Inflammatory macrophage (primary cell): ENCODE data around the gene SNRPE.

Source experiments
- DNase-seq, 2 donors: peaks; one replicate each; pipeline ENCODE4 v3.0.0-alpha.2; 2020 to 2022

SNRPE gene

DNA sequence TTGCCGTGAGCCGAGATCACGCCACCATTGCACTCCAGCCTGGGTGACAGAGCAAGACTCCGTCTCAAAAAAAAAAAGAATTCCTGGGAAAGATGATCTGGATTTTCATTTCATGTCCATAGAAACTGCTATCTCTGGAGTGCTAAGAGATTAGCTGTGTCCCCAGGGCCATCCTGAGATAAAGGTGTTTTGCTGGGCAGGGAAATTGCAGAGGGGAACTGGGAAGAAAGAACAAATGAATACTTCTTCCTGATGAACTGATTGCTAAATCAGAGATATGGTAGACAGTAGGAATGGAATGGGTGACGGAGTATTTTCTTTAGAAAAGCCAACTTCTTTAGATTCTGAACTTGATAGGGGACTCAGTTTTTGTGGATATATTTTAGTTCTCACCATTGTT lies 19.2 kb downstream of the SNRPE start:
- no peak for DNase-seq

DNA sequence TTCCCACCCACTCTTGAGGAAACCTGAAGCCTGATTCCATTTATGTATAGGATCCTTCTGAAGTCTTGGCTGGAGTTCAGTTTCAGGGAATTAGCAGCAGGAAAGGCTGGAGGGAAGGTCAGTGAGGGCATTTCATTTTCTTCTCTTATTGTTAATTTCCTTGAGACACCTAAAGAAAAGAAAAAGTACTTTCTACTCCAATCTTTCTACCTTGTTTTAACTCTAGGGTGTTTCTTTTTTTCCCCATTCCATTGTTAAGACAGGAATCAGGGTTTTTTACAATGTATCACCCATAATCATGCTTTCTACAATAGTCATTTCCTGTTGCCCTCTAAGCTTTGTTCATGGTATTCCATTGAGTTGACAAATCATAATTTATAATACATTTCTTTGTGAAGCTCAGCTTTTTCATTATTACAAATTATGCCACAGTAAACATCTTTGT lies 27.4 kb downstream of the SNRPE start:
- DNase-seq: no peak

DNA sequence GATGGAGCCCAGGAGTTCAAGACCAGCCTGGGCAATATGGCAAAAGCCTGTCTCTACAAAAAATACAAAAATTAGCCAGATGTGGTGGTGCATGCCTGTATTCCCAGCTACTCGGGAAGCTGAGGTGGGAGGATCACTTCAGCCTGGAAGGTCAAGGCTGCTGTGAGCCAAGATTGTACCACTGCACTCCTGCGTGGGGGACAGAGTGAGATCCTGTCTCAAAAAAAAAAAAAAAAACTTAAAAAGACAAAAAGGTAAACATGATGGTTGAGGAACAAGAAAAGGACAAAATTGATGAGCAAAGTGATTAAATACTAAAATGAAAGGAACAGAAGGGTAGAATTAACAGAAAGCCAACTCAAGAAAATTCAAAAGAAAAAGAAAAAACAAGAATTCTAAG lies 30.6 kb downstream of the SNRPE start:
- no peak for DNase-seq

DNA sequence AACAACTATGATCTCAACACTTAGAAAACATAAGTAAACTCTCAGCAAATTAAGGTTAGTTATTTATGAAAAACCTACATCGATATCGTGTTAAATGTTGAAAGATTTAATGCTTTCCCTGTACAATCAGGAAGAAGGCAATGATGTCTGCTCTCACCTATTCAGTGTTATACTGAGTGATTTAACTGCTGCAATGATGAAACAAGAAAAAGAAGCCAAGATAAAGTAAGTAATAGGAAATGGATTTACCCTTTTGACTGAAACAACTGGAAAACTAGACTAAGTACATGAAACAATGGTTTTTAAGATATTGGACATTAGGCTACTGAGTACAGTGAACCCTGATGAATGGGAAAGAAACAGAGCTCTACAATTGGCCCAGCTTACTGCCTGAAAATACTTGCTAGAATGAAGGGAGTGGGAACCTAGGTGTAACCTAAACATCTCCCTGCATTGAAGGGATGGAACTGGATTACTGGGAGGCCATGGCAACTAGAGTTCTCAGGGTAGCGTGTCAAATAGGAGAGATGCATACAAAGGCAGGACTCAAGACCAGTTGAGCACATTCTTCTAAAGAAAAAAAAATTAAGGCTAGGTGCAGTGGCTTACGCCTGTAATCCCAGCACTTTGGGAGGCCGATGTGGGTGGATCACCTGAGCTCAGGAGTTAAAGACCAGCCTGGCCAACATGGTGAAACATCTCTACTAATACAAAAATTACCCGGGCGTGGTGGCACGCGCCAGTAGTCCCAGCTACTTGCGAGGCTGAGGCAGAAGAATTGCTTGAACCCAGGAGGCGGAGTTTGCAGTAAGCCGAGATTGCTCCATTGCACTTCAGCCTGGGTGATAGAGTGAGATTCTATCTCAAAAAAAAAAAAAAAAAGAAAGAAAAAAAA lies 37.3 kb downstream of the SNRPE start:
- no peak for DNase-seq

DNA sequence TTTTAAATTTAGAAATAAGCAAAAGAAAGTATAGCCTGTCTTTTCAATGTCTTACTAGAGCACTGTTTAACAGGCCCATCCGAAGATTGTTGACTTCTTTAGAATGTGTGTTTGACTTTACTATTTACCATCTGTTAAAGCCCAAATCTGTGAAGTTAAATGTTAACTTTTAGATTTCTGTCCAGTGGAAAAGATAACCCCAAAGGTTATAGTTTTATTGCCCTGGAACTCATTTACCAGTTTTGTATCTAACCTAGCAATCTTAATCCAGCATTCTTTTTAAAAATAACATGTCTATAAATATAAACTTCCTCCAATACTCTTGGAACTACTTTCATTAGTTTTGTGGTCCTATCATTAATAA lies 37.9 kb downstream of the SNRPE start:
- DNase-seq: no peak

DNA sequence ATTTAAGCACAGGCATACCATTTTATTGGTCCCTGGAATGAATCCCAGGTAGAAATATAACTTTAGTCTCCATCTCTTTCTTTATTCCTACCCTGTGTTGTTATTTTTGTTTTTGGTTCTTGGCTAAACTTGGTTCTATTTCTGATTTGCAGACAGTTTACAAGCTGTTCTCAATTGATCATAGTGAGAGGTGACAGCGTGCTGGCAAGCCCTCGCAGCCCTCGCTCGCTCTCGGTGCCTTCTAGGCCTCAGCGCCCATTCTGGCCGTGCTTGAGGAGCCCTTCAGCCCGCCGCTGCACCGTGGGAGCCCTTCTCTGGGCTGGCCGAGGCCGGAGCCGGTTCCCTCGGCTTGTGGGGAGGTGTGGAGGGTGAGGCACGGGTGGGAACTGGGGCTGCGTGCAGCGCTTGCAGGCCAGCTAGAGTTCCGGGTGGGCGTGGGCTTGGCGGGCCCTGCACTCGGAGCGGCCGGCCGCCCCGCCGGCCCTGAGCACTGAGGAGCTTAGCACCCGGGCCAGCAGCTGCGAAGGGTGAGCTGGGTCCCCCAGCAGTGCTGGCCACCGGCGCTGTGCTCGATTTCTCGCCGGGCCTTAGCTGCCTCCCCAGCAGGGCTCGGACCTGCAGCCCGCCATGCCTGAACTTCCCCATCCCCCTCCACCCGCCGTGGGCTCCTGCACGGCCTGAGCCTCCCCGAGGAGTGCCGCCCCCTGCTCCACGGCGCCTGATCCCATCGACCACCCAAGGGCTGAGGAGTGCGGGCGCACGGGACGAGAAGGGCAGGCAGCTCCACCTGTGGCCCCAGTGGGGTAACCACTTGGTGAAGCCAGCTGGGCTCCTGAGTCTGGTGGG lies 38.7 kb downstream of the SNRPE start:
- no peak for DNase-seq

DNA sequence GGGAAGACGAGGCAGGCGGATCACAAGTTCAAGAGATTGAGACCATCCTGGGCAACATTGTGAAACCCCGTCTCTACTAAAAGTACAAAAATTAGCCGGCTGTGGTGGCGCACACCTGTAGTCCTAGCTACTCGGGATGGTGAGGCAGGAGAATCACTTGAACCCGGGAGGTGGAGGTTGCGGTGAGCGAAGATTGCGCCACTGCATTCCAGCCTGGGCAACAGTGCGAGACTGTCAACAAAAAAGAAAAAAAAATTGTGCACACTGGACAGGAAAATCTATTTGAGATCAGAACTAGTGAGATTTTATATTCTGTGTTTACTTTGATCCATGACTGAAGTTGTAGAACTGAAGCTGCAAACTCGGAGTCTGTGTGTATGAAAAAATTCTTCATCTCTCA lies 40.2 kb downstream of the SNRPE start:
- no peak for DNase-seq

DNA sequence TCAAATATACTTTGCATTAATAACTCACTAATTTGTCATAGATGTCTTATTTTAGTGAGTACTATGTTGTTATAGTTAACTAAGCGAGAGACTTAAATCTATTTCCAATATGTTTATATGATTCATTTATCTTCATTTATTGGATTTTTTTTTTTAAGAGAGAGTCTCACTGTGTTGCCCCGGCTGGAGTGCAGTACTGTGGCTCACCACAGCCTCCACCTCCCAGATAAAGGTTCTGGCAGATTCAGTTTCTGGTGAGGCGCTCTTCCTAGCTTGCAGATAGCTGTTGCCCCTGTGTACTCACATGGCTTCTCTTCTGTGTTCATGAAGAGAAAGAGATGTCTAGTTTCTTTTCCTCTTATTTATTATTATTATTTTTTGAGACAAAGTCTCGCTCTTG lies 43.9 kb downstream of the SNRPE start:
- no peak for DNase-seq

DNA sequence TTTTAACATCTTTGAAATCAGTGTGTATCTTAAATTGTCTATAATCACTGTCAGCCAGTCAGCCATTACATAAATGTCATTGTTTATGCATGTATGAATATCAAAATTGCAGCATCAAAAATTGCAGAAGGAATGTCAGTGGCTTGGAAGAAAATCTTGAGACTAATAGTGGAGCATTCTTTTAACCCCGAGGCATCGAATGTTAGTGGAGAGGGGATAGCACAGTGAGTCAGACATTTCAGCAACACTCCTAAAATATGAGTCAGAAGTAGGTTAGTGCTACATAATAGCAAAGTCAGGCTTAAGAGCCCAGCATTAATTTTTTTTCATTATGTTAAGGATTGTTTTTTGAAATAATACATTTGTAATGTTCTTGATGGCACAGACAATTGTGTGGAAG lies 45.5 kb downstream of the SNRPE start:
- DNase-seq: no peak

DNA sequence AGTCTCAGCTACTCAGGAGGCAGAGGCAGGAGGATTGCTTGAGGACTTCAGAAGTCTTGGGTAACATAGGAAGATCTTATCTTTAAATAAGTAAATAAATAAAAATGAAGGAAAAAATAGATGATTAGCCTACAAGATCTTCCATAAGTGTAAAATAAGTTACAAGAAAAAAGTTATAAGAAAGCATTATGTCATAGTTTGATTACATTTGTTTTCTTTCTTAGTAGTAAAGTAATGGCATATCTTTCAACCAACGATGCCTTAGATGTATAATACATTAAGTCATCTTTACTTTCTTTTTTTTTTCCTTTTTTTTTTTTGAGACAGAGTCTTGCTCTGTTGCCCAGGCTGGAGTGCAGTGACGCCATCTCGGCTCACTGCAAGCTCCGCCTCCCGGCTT lies 46.5 kb downstream of the SNRPE start:
- DNase-seq: no peak

DNA sequence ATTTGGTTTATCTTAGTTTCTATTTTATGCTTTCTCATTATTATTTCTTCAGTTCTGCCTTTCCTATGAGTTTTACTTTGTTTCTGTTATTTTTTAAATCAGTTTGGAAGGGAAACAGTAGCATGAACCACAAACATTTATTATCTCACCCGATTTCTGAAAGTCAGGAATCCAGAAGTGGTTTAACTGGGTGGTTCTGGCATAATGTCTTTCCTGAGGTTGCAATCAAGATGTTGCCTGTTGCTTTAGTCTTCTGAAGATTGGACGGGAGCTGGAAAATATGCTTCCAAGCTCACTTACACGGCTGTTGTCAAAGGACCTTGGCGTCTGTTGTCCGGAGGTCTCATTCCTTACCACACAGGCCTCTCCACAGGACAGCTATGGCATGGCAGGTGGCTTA lies 50.4 kb downstream of the SNRPE start:
- no peak for DNase-seq

DNA sequence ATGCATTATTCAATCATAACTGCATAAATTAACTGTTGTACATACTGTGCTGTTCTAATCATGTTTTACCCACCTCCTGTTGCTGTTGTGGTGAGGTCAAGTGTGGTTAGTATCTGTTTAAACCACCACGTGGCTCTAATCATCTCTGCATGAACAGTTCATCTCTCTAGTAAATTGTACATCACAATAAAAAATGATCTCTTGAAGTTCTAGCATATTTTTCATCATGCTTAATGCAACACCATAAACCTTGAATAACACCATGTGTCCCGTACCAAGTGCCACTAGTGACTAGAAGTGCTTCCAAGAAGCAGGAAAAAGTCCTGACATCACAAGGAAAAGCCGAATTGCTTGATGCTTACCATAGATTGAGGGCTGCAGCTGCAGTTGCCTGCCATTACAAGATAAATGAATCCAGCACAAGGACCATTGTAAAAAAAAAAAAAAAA lies 51.7 kb downstream of the SNRPE start:
- no peak for DNase-seq

DNA sequence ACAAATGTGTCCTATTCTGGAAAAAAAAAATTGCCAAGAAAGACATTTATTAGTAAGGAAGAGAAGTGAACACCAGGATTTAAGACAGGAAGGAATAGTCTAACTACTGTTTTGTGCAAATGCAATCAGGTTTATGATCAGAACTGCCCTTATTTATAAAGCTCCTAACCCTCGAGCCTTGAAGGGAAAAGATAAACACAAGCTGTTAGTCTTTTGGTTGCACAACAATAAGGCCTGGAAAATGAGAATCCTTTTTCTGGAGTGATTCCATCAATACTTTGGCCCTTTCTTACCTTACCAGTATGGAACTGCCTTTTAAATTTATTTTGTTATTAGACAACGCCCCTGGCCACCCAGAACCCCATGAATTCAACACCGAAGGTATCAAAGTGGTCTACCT lies 52.9 kb downstream of the SNRPE start:
- no peak for DNase-seq

DNA sequence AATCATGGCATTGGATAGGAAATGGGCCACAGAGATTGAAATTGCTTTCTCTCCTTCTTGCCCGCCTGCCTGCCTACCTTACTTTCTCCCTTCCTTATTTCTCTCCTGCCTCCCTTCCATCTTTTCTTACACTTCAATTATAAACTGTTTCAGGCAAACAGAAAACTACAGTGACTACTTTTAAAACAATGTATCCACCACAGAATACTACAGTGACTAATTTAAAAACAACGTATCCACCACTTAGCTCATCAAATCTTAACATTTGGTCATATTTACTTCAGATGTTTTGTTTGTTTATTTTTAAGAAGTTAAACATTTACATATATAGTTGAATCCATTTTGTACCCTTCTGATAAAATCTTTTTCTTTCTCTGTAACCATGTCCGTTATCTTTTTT lies 54.4 kb downstream of the SNRPE start:
- DNase-seq: no peak

DNA sequence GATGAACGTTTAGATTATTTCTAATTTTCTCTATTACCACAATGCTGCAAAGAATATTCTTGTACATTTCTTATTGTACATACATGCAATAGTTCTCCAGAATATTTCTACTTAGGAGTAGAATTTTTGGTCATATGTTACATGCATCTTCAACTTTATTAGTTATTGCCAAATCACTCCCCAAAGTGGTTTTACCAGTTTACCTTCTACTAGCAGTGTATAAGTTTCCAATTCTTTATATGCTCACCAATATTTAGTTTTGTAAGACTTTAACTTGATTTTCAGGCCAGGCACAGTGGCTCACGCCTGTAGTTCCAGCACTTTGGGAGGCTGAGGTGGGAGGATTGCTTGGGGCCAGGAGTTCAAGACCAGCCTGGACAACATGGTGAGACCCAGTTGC lies 55.4 kb downstream of the SNRPE start:
- DNase-seq: no peak
